Measurements from ENCODE around the gene ANKRD35. TPM values are rescaled to one million over a fixed set of nuclear protein-coding genes. Genes with fewer than 3 reads are reported as not detected.

Gene ANKRD35
- polyA plus RNA-seq, 1 experiment, result 2.7 TPM

- DNase-seq (ENCODE audit: low read depth, low spot score), result no peak
- TF ChIP-seq, protein P1, sequence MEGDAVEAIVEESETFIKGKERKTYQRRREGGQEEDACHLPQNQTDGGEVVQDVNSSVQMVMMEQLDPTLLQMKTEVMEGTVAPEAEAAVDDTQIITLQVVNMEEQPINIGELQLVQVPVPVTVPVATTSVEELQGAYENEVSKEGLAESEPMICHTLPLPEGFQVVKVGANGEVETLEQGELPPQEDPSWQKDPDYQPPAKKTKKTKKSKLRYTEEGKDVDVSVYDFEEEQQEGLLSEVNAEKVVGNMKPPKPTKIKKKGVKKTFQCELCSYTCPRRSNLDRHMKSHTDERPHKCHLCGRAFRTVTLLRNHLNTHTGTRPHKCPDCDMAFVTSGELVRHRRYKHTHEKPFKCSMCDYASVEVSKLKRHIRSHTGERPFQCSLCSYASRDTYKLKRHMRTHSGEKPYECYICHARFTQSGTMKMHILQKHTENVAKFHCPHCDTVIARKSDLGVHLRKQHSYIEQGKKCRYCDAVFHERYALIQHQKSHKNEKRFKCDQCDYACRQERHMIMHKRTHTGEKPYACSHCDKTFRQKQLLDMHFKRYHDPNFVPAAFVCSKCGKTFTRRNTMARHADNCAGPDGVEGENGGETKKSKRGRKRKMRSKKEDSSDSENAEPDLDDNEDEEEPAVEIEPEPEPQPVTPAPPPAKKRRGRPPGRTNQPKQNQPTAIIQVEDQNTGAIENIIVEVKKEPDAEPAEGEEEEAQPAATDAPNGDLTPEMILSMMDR (IDR thresholded peaks at IDR 0.05; ENCODE audit: low read depth, low read length), result no peak
- Histone ChIP-seq H3K27ac (ENCODE audit: low read depth, low read length) (no peak overlapping the region), H3K9me3 (ENCODE audit: control insufficient read depth, insufficient read depth, low read length) (no peaks in the 10 kb centered on the region), H3K4me3 (ENCODE audit: low read depth, low read length) (no peak overlapping the region), H3K27me3 (ENCODE audit: control insufficient read depth, insufficient read depth, low read length) (no peaks in the 10 kb centered on the region)
- ChIA-PET CTCF (interaction anchor here (0.7 to 6.8 kb wide), 5 partner anchors 16 to 110 kb away, joined by 3 to 133 read pairs (median 6); partner anchors contain the start of gene NUDT17), POLR2A (interaction anchor here (0.9 kb wide), 1 partner anchor 11 kb away, joined by 7 read pairs; no protein-coding TSS in a partner anchor)
Measured at GRCh38 chr1:145906954-145907753, 21.5 kb upstream of the ANKRD35 start.

GRCh38 chr1:145901312-145902021 lies 15.8 kb upstream of the ANKRD35 start:
- H3K27ac ChIP-seq (ENCODE audit: low read depth, low read length), result no peak overlapping the region
- TF ChIP-seq, protein P1 (IDR thresholded peaks at IDR 0.05; ENCODE audit: low read depth, low read length), result no peak
- CTCF ChIA-PET, result no interaction called here
- no peak for DNase-seq (ENCODE audit: low read depth, low spot score)
- H3K9me3 ChIP-seq (ENCODE audit: control insufficient read depth, insufficient read depth, low read length), result no peaks in the 10 kb centered on the region
- no peaks in the 10 kb centered on the region for H3K27me3 ChIP-seq (ENCODE audit: control insufficient read depth, insufficient read depth, low read length)
- H3K4me3 ChIP-seq (ENCODE audit: low read depth, low read length), result no peak overlapping the region
- POLR2A ChIA-PET, result interaction anchor here (0.5 kb wide), 1 partner anchor 20 kb away, joined by 4 read pairs; no protein-coding TSS in a partner anchor

- DNase-seq (ENCODE audit: low read depth, low spot score), result no peak
- no peak overlapping the region for H3K27ac ChIP-seq (ENCODE audit: low read depth, low read length)
- CTCF ChIA-PET, result interaction anchor here (1.8 kb wide), 1 partner anchor 10 kb away, joined by 9 read pairs; the partner anchor contains the start of gene ITGA10
- POLR2A ChIA-PET, result no interaction called here
- no peaks in the 10 kb centered on the region for H3K27me3 ChIP-seq (ENCODE audit: control insufficient read depth, insufficient read depth, low read length)
- no peaks in the 10 kb centered on the region for H3K9me3 ChIP-seq (ENCODE audit: control insufficient read depth, insufficient read depth, low read length)
- no peak overlapping the region for H3K4me3 ChIP-seq (ENCODE audit: low read depth, low read length)
- TF ChIP-seq, protein P1 (IDR thresholded peaks at IDR 0.05; ENCODE audit: low read depth, low read length), result no peak
Measured at GRCh38 chr1:145898756-145899155, 13.1 kb upstream of the ANKRD35 start.

GRCh38 chr1:145897969-145898368 lies 12.3 kb upstream of the ANKRD35 start:
- no peak overlapping the region for H3K4me3 ChIP-seq (ENCODE audit: low read depth, low read length)
- no peak for DNase-seq (ENCODE audit: low read depth, low spot score)
- no peaks in the 10 kb centered on the region for H3K27me3 ChIP-seq (ENCODE audit: control insufficient read depth, insufficient read depth, low read length)
- TF ChIP-seq, protein P1 (IDR thresholded peaks at IDR 0.05; ENCODE audit: low read depth, low read length), result no peak
- CTCF ChIA-PET, result interaction anchor here (1.8 kb wide), 1 partner anchor 11 kb away, joined by 9 read pairs; the partner anchor contains the start of gene ITGA10
- POLR2A ChIA-PET, result no interaction called here
- H3K9me3 ChIP-seq (ENCODE audit: control insufficient read depth, insufficient read depth, low read length), result no peaks in the 10 kb centered on the region
- no peak overlapping the region for H3K27ac ChIP-seq (ENCODE audit: low read depth, low read length)

Measured in AG04450 (cell line).